AG20443 (cell line): ENCODE data around the gene FIBCD1.
A peak's percentile ranks its signal among the peaks of the same experiment; 100 is the strongest.

ENCODE experiments used
- DNase-seq: peaks from one replicate; pipeline ENCODE4 v3.0.0; 2012; ENCODE audit warnings: low spot score, mixed read lengths

FIBCD1 gene

DNA sequence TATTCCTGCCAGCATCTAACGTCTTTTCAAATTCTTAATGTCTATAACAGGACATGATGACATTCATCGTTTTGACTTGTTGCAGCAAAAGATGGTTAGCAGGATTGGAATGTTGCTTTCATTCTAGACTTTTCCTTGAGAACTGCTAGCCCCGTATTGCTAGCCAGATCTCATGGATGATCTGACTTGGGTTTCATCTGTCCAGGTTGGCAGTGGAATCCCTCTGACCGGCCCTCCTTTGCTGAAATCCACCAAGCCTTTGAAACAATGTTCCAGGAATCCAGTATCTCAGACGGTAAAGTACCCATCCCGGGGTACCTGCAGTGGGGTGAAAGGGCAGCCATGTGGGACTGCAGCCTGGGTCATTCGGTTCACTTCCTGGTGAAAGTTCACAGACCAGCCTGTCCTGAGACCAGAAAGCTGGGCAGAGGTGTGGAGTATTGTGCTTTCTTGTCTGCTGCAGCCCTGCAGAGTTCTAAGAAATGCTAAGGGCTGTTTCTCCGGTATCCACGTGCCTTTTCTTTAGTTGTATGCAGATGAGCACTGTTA is 59.1 kb downstream of the FIBCD1 start:
- no peak for DNase-seq

DNA sequence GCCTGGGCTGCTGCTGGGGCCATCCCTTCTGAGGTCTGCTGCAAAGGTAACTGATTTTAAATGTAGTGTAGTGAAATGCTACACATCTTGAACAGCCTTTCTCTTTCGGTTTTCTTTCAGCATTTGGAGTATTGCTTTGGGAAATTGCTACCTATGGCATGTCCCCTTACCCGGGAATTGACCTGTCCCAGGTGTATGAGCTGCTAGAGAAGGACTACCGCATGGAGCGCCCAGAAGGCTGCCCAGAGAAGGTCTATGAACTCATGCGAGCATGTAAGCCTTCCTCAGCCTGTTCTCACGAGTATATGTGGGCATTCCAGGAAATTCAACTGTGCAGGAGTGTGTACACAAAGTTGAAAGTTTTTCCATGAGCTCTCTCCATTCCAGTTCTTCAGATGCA is 60.8 kb downstream of the FIBCD1 start:
- DNase-seq, result no peak

DNA sequence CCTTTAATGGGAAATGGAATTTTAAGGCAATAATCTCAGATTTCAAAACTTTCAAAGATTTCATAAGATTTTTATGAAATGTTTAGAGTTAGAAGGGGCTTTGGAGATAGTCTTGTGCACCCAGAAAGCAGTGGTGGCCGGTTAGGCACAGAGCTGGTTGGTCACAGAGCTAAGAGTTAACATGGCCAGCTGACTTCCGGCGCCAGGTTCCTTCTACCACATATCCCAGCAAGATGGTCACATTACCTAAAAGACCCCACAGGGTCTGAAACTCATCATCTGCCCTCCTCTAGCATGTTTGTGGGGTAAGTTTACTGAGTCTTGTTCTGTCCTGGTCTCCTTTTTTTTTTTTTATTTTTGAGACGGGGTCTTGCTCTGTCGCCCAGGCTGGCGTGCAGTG is 61.7 kb downstream of the FIBCD1 start:
- no peak for DNase-seq

DNA sequence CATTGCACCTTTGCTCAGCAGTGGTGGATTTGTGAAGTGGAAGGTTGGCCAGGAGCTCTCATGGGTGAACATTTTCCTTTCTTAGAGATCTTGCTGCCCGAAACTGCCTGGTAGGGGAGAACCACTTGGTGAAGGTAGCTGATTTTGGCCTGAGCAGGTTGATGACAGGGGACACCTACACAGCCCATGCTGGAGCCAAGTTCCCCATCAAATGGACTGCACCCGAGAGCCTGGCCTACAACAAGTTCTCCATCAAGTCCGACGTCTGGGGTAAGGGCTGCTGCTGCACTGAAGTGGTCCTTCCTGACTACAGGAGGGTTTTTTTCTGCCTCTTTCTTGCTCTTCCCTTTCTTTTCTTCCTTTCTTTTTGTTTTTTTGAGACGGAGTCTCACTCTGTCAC is 64.3 kb downstream of the FIBCD1 start:
- no peak for DNase-seq

DNA sequence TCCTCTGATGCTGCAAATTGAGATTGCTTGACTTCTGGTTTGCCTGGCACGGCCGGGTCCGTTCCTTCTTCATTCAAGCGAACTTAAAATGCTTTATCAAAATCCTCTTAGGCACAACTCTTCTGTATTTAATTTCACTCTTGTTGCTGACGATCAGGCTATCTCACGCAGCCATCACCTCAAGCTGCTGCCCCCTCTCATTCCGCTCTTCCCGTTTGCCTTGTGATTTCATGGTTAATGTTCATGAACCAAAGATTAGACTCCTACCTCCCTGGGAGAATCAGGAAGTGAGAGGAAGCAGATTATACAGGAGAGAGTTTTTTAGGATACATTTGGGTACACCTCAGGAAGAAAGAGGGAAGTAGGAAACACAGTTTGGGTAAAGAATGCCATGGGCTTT is 65.1 kb downstream of the FIBCD1 start:
- no peak for DNase-seq

DNA sequence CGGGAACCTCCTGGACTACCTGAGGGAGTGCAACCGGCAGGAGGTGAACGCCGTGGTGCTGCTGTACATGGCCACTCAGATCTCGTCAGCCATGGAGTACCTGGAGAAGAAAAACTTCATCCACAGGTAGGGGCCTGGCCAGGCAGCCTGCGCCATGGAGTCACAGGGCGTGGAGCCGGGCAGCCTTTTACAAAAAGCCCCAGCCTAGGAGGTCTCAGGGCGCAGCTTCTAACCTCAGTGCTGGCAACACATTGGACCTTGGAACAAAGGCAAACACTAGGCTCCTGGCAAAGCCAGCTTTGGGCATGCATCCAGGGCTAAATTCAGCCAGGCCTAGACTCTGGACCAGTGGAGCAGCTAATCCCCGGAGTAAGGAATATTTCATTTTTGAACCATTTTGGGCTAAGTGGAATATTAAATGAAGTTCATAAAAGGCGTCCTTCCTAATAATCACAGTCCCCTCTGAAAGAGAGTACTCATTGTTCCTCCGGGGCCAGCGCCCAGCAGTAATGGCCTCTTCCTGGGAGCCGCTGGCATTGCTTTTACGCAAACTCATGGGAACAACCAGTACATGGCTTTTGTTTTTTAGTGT is 66.0 kb downstream of the FIBCD1 start:
- no peak for DNase-seq

DNA sequence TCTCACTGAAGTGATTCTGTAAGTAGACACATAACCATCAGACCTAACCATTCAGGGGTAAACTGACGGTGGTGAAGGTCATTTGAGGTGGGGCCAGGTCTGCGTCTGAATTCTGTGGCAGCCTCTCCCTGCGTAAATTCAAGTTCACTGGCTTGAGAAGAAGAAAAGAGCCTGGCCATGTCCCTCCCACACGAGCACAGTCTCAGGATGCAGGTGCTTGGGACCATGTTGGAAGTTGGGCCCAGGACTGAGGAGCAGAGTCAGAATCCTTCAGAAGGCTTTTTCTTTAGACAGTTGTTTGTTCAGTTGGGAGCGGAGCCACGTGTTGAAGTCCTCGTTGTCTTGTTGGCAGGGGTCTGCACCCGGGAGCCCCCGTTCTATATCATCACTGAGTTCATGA is 66.5 kb downstream of the FIBCD1 start:
- DNase-seq, result no peak

DNA sequence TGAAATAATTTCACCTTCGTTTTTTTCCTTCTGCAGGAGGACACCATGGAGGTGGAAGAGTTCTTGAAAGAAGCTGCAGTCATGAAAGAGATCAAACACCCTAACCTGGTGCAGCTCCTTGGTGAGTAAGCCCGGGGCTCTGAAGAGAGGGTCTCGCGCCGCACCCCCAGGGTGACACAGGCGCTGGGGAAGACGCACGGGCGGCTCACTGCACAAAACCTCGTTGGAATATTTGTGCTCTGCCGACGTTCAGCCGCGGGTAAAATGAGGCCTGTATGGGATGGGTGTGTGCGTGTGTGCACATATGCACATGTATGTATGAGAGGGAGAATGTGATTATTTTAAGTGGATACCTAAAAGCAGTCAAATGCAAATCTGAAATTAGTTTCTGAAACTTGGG is 67.0 kb downstream of the FIBCD1 start:
- DNase-seq, result no peak

DNA sequence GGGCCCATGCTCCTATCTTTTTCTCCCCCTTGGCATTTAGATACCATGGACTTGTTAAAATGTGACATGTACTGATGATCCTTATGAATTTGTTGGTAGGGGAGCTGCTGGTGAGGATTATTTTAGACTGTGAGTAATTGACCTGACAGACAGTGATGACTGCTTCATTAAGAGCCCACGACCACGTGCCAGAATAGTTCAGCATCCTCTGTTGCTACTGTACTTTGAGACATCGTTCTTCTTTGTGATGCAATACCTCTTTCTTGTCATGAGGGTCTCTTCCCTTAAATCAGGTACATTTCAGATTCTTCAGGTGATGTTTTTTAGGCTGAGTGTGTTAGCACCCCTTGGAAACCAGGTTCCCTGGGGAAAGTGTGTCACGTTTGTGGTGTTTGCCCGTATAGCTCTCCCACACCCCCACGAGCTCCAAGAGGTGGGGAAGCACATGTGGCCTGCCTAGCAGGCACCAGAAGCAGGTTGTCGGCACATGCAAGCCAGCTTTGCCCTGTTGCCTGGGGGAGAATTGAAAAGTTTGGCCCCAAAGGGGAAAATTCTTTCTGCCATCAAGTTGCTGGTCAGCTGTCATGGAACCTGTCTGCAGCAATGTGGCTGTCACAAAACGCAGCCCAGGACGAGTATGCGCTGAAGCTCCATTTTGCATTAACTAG is 67.5 kb downstream of the FIBCD1 start:
- no peak for DNase-seq

DNA sequence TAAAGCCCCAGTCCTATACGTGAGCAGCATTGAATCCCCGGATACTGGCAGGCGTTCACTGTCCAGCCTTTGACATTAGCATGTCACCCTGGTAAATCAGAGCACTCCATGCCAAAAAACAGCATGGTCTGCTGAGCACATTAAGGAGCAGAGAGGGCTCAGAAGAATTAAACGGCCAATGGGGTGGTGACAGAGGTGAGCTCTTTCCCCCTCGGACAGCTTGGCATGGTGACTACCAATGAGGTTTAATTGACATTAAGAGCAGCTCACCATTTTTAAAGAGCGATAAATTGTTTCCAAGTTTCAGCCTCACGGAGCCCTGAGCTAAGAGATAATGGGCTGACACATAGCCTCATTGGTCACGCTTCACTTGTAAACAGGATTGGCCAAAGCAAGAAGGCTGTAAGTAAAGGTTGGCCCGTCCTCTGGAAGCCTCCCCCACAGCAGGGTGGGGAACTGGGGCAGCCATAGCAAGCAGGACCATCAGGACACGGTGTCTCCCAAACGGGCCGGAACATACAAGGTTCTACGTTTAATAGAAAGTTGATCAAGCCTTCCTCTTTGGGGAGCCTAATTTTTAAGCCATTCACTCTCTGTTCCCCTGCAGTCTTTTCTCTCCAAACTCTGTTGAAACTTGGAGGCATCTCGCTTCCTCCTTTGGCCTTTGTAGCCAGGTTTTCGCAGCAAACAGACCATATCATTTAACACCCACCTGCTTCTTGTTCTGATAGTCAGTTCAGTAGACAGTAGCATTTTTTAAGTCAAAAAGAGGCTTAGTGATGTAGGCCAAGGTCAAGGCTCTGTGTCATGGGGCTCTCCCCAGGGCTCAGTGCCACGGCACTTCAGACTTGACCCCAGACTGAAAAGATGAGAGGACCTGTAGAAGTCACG is 68.3 kb downstream of the FIBCD1 start:
- DNase-seq, result no peak

DNA sequence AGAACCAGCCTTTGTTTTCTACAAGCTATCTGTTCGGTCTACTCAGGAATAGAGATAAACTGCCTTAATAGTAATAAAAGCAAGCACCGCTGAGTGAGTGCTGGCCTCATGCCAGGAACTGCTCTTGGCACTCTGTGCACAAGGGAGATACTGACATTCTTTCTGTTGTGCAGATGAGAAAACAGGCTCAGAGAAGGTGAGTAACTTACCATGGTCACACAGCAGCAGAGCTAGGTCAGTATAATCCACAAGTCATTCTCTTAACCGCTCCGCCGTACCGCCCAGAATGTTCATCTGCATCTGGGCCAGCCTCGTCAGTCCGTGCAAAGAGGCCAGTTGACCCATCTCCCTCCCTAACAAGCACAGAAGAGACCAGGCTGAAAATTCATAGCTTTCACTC is 69.8 kb downstream of the FIBCD1 start:
- DNase-seq, result no peak

DNA sequence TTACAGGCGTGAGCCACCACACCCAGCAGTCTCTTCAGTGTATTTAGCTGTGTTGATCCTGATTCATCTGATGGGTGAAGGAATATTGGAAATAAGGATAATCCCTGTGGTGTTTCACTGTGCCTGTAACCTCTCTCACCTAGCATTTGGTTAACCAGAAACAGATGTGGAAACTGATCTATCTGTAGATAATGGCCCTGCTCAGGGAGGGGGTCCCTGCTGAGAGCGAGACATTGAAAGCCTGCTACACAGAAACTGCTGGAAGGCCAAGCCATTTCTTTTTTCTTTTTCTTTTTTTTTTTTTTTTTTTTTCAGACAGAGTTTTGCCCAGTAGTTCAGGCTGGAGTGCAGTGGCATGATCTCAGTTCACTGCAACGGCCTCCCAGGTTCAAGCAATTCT is 70.8 kb downstream of the FIBCD1 start:
- no peak for DNase-seq

DNA sequence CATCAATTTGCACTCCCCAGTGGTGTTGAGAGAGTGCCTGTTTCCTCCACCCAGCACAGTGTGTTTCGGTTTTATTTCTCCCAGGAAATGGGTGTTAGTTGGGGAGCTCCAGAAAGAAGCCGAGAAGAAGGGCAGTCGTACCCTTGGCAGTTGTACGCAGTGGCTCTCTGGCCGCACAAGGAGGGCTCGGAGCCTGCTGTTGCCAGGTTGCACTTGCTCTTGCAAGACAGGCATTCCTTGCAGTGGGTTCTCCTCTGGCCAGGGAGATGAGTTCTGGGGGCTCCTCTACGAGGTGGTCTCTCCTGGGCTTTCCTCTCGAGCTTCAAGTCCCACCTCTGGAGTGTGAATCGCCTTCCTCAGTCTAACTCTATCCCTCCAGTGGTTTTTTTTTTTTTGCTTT is 71.5 kb downstream of the FIBCD1 start:
- no peak for DNase-seq

DNA sequence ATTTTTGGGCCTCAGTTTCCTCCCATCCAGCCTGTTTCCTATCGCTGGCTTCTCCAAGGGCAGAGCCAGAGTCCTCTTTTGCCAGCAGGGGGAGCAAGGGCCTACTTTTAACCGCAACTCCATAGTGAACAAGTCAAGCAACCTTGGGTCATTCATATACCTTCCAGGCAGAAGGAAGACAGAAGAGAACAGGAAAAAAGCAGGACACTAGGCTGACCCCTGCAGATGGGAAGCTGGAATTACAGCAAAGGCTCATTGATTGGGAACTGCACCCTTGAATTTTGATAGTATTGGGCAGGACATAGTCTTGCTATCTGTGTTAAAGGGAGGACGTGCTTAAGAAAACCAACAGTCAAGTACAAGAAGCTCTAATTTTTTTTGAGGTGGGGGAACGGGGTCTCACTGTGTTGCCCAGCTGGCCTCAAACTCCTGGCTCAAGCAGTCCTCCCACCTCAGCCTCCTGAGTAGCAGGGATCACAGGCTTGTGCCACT is 72.5 kb downstream of the FIBCD1 start:
- DNase-seq, result peak; percentile 70

DNA sequence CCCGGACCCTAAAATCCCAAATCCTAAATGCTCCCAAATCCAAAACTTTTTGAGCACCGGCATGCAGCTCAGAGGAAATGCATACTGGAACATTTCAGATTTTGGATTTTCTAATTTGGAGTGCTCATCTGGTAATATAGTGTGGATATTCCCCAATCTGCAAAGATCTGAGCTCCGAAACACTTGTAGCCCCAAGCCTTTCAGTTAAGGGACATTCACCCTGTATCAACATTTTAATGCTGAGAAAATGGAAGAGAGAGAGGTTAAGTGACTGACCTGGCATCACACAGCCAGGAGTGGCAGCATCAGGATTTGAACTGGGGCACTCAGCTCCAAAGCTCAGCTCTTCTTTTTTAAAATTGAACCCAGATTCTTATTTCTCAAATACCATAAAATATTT is 73.1 kb downstream of the FIBCD1 start:
- DNase-seq, result no peak

DNA sequence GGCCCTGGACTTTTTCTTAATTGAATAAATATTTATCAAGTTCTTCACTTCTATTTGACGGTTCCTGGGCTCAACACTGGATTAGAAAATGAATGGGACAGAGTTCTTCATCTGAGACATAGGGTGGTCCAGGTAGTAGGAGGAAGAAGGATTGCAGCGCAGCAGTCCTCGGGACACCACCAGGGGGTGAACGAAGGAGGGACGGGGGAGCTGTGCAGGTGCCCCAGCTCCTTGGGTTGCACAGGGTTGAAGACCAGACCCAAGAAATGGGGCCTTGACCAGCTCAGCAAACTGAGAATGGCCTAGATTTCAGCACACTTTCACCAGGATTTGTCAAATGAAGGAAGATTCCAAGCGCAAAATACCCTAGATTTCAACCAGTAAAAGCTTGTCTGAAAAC is 74.5 kb downstream of the FIBCD1 start:
- DNase-seq, result no peak

DNA sequence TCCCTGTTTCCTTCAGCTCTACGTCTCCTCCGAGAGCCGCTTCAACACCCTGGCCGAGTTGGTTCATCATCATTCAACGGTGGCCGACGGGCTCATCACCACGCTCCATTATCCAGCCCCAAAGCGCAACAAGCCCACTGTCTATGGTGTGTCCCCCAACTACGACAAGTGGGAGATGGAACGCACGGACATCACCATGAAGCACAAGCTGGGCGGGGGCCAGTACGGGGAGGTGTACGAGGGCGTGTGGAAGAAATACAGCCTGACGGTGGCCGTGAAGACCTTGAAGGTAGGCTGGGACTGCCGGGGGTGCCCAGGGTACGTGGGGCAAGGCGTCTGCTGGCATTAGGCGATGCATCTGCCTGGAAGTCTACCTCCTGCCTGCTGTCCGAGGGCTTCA is 76.3 kb downstream of the FIBCD1 start:
- no peak for DNase-seq

DNA sequence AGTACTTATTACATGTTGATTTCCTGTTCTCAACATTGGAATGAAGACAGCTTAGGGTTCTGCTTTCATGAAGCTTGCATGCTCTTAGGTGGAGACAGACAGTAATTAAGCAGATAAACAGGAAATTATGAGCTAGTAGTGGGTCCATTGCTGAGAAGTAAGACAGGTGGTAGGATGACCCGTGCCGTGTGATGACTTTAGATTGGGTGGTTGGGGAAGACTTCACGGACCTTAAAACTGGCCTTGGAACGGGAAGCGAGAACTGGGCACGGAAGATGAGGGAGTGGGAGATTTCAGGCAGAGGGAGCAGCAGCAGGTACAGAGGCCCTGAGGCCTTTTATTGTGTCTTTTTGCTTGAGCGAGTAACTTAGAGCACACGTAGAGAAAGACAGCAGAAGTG is 76.8 kb downstream of the FIBCD1 start:
- DNase-seq, result no peak

DNA sequence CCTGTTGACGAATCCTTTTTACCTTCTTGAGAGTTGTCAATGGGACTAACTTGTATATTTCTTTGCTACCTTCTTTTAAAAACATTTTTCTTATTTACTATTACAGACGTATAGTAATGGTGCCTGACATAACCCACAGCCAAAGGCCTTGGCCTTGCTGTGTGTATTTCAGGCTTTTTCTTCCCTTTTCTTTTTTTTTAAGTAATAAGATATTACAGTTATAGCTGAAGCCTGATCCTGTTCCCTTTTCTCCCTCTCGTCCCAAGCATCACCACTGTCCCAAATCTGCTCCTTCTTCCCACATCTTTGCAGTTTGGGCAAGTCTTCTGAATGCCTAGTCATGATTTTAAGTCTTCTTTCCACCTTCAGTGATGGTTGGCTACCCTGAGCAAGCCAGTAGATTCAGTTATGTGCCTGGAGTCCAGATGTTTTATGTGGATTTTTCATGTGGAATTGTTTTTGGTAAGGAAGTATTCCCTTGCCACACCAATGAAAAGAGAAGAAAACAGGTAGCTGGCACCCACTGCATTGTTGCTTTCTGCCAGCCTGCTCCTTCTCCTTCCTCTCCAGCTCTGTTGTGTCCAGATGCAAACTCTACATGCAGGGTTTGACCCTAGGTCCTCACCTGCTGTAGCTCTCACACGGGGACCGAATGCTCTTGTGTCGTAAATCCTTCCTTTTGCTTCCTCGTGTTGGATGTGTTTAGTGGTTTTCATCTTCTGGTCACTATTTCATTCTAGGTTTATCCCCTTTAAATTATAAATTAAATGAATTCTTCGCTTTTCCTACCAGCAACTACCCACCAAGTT is 77.5 kb downstream of the FIBCD1 start:
- no peak for DNase-seq

DNA sequence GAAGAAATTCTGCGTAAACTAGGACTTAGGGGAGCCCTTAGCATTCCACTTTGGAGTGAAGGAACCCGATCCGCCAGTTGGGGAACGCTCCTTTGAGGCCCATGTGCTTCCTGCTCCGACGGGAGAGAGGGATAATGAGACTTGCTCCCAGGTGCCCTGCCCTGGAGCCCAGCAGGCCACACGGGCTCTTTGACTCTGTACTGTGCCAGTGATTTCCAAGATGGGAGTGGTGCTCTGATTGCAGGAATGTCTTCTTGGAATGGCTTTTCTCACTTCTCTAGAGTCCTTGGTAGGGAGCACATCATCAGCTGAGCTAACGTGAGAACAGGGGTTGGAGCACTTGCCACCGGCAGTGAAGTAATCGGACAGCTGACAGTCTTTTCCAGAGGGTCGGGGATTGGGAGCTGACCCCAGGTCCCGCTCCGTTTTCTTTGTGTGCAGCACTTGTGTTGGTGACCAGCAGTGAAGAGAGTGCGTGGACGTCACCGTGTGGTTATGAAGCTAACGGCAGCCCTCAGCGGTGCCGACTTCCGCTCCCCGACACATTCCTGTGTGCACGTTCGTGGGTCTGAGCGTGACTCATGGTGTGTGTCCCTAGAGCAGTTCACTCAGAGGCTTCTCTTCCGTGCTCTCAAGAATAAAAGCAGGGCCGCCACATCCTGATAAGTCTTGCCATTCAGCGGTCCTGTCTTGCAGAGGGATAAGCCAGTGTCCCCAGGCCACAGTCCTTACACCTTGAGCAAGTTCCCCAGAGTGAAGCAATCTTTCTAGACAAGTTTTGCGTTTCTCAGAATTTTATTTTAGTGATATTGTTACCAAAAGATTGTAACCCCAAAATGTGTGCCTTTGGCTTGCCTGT is 78.4 kb downstream of the FIBCD1 start:
- peak; percentile 90 for DNase-seq
